Measurements from ENCODE around the gene KLF2.

DNA sequence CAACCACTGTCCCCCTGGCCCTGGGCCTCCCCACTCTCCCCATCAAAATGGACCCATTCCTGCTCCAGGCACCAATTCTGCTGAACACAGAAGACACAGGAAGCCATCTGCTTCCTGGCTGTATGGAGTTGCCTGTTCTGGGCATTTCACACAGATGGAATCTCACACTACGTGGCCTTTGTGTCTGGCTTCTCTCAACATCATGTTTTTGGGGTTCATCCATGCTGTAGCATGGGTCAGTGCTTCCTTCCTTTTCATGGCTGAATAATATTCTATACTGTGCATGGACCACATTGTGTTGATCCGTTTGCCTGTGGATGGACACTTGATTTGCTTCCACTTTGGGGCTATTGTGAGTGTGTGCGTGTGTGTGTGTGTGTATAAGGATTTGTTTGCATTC is 15.0 kb upstream of the KLF2 start:
- TF ChIP-seq, protein P1, sequence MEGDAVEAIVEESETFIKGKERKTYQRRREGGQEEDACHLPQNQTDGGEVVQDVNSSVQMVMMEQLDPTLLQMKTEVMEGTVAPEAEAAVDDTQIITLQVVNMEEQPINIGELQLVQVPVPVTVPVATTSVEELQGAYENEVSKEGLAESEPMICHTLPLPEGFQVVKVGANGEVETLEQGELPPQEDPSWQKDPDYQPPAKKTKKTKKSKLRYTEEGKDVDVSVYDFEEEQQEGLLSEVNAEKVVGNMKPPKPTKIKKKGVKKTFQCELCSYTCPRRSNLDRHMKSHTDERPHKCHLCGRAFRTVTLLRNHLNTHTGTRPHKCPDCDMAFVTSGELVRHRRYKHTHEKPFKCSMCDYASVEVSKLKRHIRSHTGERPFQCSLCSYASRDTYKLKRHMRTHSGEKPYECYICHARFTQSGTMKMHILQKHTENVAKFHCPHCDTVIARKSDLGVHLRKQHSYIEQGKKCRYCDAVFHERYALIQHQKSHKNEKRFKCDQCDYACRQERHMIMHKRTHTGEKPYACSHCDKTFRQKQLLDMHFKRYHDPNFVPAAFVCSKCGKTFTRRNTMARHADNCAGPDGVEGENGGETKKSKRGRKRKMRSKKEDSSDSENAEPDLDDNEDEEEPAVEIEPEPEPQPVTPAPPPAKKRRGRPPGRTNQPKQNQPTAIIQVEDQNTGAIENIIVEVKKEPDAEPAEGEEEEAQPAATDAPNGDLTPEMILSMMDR (IDR thresholded peaks at IDR 0.05), result no peak
- TF ChIP-seq POLR2A (IDR thresholded peaks at IDR 0.05) (no peak), EP300 (IDR thresholded peaks at IDR 0.05) (no peak)
